Endothelial cell of umbilical vein (primary cell): ENCODE data around the gene QSER1. TPM values are rescaled to one million over a fixed set of nuclear protein-coding genes. Genes with fewer than 3 reads are reported as not detected.

Experiments
- BruUV-seq: library from RNA; stranded (reverse); fragments of 400-500 nt; replicated peaks from 2 replicates; lab custom pipeline; 2021; lab: Mats Ljungman, UMichigan
- CTCF ChIA-PET: fragments of 300-600, 350-600 bp; sonication (Branson Sonifier 250); formaldehyde crosslinking; loops from one replicate; lab custom pipeline; 2021; ENCODE audit warnings: antibody characterized with exemption, inconsistent platforms; lab: Charles Lee
- POLR2A ChIA-PET: fragments of 300-600, 350-600 bp; sonication (Branson Sonifier 250); formaldehyde crosslinking; loops from one replicate; lab custom pipeline; 2021; ENCODE audit warnings: antibody characterized with exemption, inconsistent platforms; lab: Charles Lee
- DNase-seq: peaks from one replicate; pipeline ENCODE4 v3.0.0-alpha.2; 2011; ENCODE audit warnings: low read depth, low spot score
- FAIRE-seq: peaks from 2 replicates; lab custom pipeline; 2011; peaks lifted over from hg19 to GRCh38; lab: Jason Lieb, UNC
- H2AFZ ChIP-seq: 2 replicates; pipeline ENCODE4 v1.6.0; 2012; ENCODE audit warnings: low read depth, low read length, control low read depth, inconsistent platforms
- H3K27ac ChIP-seq: 2 replicates; pipeline ENCODE4 v1.5.1; 2011; ENCODE audit warnings: low read depth, mild to moderate bottlenecking, control low read depth, low read length, moderate library complexity; ENCODE audit not compliant: insufficient read depth
- H3K27me3 ChIP-seq, 2 experiments: 2 replicates each; pipeline versions ENCODE4 v1.6.0 to v1.6.1; 2011; ENCODE audit warnings: low read length in 2 of 2, mixed read lengths in 1 of 2; ENCODE audit not compliant: control insufficient read depth in 2 of 2, insufficient read depth in 2 of 2
- H3K36me3 ChIP-seq, 2 experiments: 2 replicates in 1 of 2; 3 replicates in 1 of 2; pipeline ENCODE4 v1.5.1; 2011; ENCODE audit warnings: low read length in 2 of 2, mild to moderate bottlenecking in 1 of 2, moderate library complexity in 1 of 2; ENCODE audit not compliant: control insufficient read depth in 2 of 2, insufficient read depth in 2 of 2; ENCODE audit errors: extremely low read depth in 1 of 2
- H3K4me1 ChIP-seq: 3 replicates; pipeline ENCODE4 v1.5.1; 2011; ENCODE audit warnings: mild to moderate bottlenecking, low read length; ENCODE audit not compliant: control insufficient read depth, insufficient read depth; ENCODE audit errors: extremely low read depth
- H3K4me2 ChIP-seq: 2 replicates; pipeline ENCODE4 v1.6.1; 2011; ENCODE audit warnings: low read length, control low read depth, mixed read lengths; ENCODE audit not compliant: insufficient read depth
- H3K4me3 ChIP-seq, 3 experiments: fragments of 200-600 bp in 1 of 3; sonication (generic), shearing (Covaris generic) in 1 of 3; replicated peaks in 1 of 3; 2 replicates each; pipeline ENCODE4 v1.5.1; 2011 to 2016; ENCODE audit warnings: control low read depth in 3 of 3, low read length in 3 of 3, mild to moderate bottlenecking in 2 of 3, inconsistent platforms in 1 of 3, low read depth in 1 of 3, moderate library complexity in 1 of 3; ENCODE audit not compliant: insufficient read depth in 1 of 3
- H3K79me2 ChIP-seq: 2 replicates; pipeline ENCODE4 v1.6.0; 2012; ENCODE audit warnings: low read length, inconsistent platforms; ENCODE audit not compliant: control insufficient read depth, insufficient read depth
- H3K9ac ChIP-seq: replicated peaks from 2 replicates; pipeline ENCODE3; 2011; ENCODE audit warnings: low read length, control low read depth; ENCODE audit not compliant: insufficient read depth; ENCODE audit errors: extremely low read depth
- H3K9me1 ChIP-seq: replicated peaks from 3 replicates; pipeline ENCODE4 v1.6.0; 2011; ENCODE audit warnings: mild to moderate bottlenecking, low read length; ENCODE audit not compliant: control insufficient read depth, insufficient read depth; ENCODE audit errors: extremely low read depth
- H3K9me3 ChIP-seq: replicated peaks from 2 replicates; pipeline ENCODE4 v1.5.1; 2012; ENCODE audit warnings: low read length, inconsistent platforms; ENCODE audit not compliant: control insufficient read depth, insufficient read depth
- H4K20me1 ChIP-seq: replicated peaks from 2 replicates; pipeline ENCODE3; 2011; ENCODE audit warnings: mild to moderate bottlenecking, low read length; ENCODE audit not compliant: control insufficient read depth, insufficient read depth; ENCODE audit errors: extremely low read depth
- CTCF ChIP-seq, 2 donors: IDR thresholded peaks; 1 replicate in 1 of 2; 2 replicates in 1 of 2; pipeline ENCODE4 v1.5.1; 2011; ENCODE audit warnings: low read length in 2 of 2, mild to moderate bottlenecking in 2 of 2, moderate library complexity in 2 of 2, control low read depth in 1 of 2, inconsistent platforms in 1 of 2, low read depth in 1 of 2; ENCODE audit not compliant: insufficient read depth in 1 of 2; ENCODE audit errors: extremely low read depth in 1 of 2
- EZH2 ChIP-seq: IDR thresholded peaks from 2 replicates; pipeline ENCODE4 v1.6.1; 2012; ENCODE audit warnings: borderline replicate concordance, low read depth, mild to moderate bottlenecking, moderate library complexity, low read length, inconsistent platforms; ENCODE audit not compliant: severe bottlenecking
- FOS ChIP-seq: IDR thresholded peaks from 2 replicates; pipeline ENCODE4 v1.6.1; 2011; ENCODE audit warnings: mild to moderate bottlenecking, low read length, moderate library complexity, borderline replicate concordance; ENCODE audit not compliant: insufficient read depth
- GATA2 ChIP-seq: IDR thresholded peaks from 2 replicates; pipeline ENCODE4 v1.7.0; 2011; ENCODE audit warnings: low read depth, mild to moderate bottlenecking, moderate library complexity, mixed read lengths, low read length; ENCODE audit not compliant: insufficient read length, insufficient read depth
- JUN ChIP-seq: IDR thresholded peaks from 2 replicates; pipeline ENCODE4 v1.6.1; 2011; ENCODE audit warnings: borderline replicate concordance, low read depth; ENCODE audit not compliant: insufficient read length, insufficient read depth
- MAX ChIP-seq: IDR thresholded peaks from 2 replicates; pipeline ENCODE4 v1.6.1; 2011; ENCODE audit not compliant: insufficient read depth, insufficient read length
- MYC ChIP-seq: IDR thresholded peaks from one replicate; pipeline ENCODE4 v1.6.1; 2011; ENCODE audit warnings: mild to moderate bottlenecking, low read depth, low read length
- POLR2A ChIP-seq: IDR thresholded peaks from 2 replicates; pipeline ENCODE4 v1.6.1; 2012; ENCODE audit warnings: low read depth, mild to moderate bottlenecking, control low read depth, low read length
- POLR2AphosphoS5 ChIP-seq: IDR thresholded peaks from 2 replicates; pipeline ENCODE4 v1.6.1; 2012; ENCODE audit warnings: low read depth, mild to moderate bottlenecking, control low read depth, low read length, moderate library complexity; ENCODE audit not compliant: insufficient read depth
- dilution Hi-C: fragments of 300-500 bp; cut with MboI; formaldehyde crosslinking; loops from one replicate; pipeline ENCODE4 v1.15.0; 2019; ENCODE audit warnings: low sequenced_read_pairs; ENCODE audit not compliant: extremely low pct_ligation_motif_present
- intact Hi-C: fragments of 100-400 bp; cut with micrococcal nuclease; formaldehyde crosslinking; loops from one replicate; pipeline ENCODE4 v1.10.0; 2022
- polyA plus RNA-seq, 4 experiments: library from polyadenylated mRNA; depleted of rRNA in 3 of 4; stranded (reverse) in 3 of 4; unstranded in 1 of 4; fragments of >200 nt; gene quantifications; 2 replicates each; pipeline versions ENCODE4 v1.2.1 to v1.2.3, GENCODE V29; 2011 to 2012; ENCODE audit warnings: missing spikeins in 1 of 4
- total RNA-seq: library from RNA; stranded (reverse); gene quantifications from 2 replicates; pipeline ENCODE4 v1.2.3, GENCODE V29; 2021

The QSER1 gene
- total and polyA plus RNA-seq, 2 donors (not counting 3 experiments of a cell fraction or from before 2014, with no cell fraction given) = 5.5 to 36.6 TPM

GRCh38 chr11:32885556-32885955 is 7.1 kb upstream of the QSER1 start:
- FAIRE-seq (no peak), DNase-seq (no peak)
- no peaks in the 10 kb centered on the region for H3K9me3 ChIP-seq
- H3K9ac ChIP-seq = no peak overlapping the region
- TF ChIP-seq CTCF (IDR thresholded peaks at IDR 0.05; ENCODE audit: extremely low read depth in 1 of 2, insufficient read depth in 1 of 2, low read depth in 1 of 2, low read length in 2 of 2) (no peak), FOS (no peak), POLR2AphosphoS5 (no peak), EZH2 (no peak), MYC (no peak), JUN (no peak), GATA2 (no peak), POLR2A (no peak), MAX (no peak)
- H3K4me2 ChIP-seq = no peak overlapping the region
- H3K4me3 ChIP-seq = no peak overlapping the region
- no peak overlapping the region for H3K27ac ChIP-seq
- H4K20me1 ChIP-seq = no peaks in the 10 kb centered on the region
- no peaks in the 10 kb centered on the region for H3K4me1 ChIP-seq
- H3K79me2 ChIP-seq = no peaks in the 10 kb centered on the region
- dilution Hi-C loops (no loop called here), intact Hi-C loops (loop anchor here (2.0 kb wide), 1 partner anchor 179 kb away; no protein-coding TSS in a partner anchor)
- no peaks in the 10 kb centered on the region for H3K9me1 ChIP-seq
- BruUV-seq = no TSS peak
- ChIA-PET CTCF (interaction anchor here (1.0 to 2.4 kb wide), 5 partner anchors 9 to 180 kb away, joined by 3 to 10 read pairs (median 5); no protein-coding TSS in a partner anchor), POLR2A (no interaction called here)
- no peaks in the 10 kb centered on the region for H3K36me3 ChIP-seq
- peaks cover 4 to 8% of the 10 kb centered on the region in 2 experiments for H3K27me3 ChIP-seq
- no peak overlapping the region for H2AFZ ChIP-seq
